Measurements from ENCODE around the gene BEX2. TPM values are rescaled to one million over a fixed set of nuclear protein-coding genes. Genes with fewer than 3 reads are reported as not detected.

The BEX2 gene
- total and polyA plus RNA-seq, 10 of the 15 experiments (the other 5 are each of a cell fraction or from before 2014, with no cell fraction given), result 0.33 to 2.8 (median 0.85) TPM

GRCh38 chrX:103347682-103348397, 37.0 kb upstream of the BEX2 start:
- ATAC-seq, result no peak
- no TSS peak for BruUV-seq (replicated peaks)
- ChIA-PET CTCF (no interaction called here), POLR2A (no interaction called here), RAD21 (ENCODE audit: unreplicated experiment) (no interaction called here), SMC1A (ENCODE audit: uncharacterized antibody, unreplicated experiment) (no interaction called here)
- no peaks in the 10 kb centered on the region for H3K36me3 ChIP-seq (ENCODE audit: control insufficient read depth in 2 of 2, insufficient read depth in 2 of 2, low read length in 1 of 2)
- no peak overlapping the region for H2AFZ ChIP-seq (ENCODE audit: control insufficient read depth, low read depth, low read length)
- H3K9ac ChIP-seq (ENCODE audit: control insufficient read depth, insufficient read depth, low read length), result no peak overlapping the region
- no peak overlapping the region for H3K4me2 ChIP-seq (ENCODE audit: control insufficient read depth, insufficient read depth)
- 48% methylated on average over 29 of the region's 29 CpGs for WGBS (ENCODE audit: insufficient coverage, insufficient replicate concordance, low lambda C conversion rate, missing lambda C conversion rate)
- no peaks in the 10 kb centered on the region; a peak in 1 of 4 replicates for H3K27me3 ChIP-seq (replicated peaks in 1 of 2; ENCODE audit: control insufficient read depth in 2 of 2, insufficient read depth in 2 of 2, low read length in 1 of 2)
- no peak for FAIRE-seq
- H3K4me3 ChIP-seq, result no peak overlapping the region
- DNase-seq (ENCODE audit: low read depth, low spot score), result no peak
- no peaks in the 10 kb centered on the region for H4K20me1 ChIP-seq (ENCODE audit: control insufficient read depth, insufficient read depth)
- intact Hi-C loops (cut with micrococcal nuclease; ENCODE audit: unreplicated experiment), result loop anchor here (10.0 kb wide), 1 partner anchor 467 kb away; no protein-coding TSS in a partner anchor
- H3K9me3 ChIP-seq (replicated peaks; ENCODE audit: control insufficient read depth, insufficient read depth, low read length), result no peaks in the 10 kb centered on the region
- in situ Hi-C loops (cut with MboI), result loop anchor here (10.0 kb wide), 1 partner anchor 117 kb away; no protein-coding TSS in a partner anchor
- no peaks in the 10 kb centered on the region for H3K4me1 ChIP-seq (ENCODE audit: control insufficient read depth, insufficient read depth, low read length)
- H3K27ac ChIP-seq (ENCODE audit: control insufficient read depth, insufficient read depth), result no peak overlapping the region
- TF ChIP-seq YBX1 (IDR thresholded peaks at IDR 0.05) (no peak), CHD2 (IDR thresholded peaks at IDR 0.05; ENCODE audit: borderline replicate concordance, low read depth, low read length) (no peak), HDGF (IDR thresholded peaks at IDR 0.05) (no peak), MLLT1 (IDR thresholded peaks at IDR 0.05) (no peak), ETV6 (conservative IDR thresholded peaks at IDR 0.05 in 1 of 2, IDR thresholded peaks at IDR 0.05 in 1 of 2; ENCODE audit: borderline replicate concordance in 1 of 2, low read depth in 1 of 2) (no peak), EGR1 (IDR thresholded peaks at IDR 0.05; ENCODE audit: borderline replicate concordance in 1 of 2, low read depth in 2 of 2, low read length in 2 of 2) (no peak), RBBP5 (conservative IDR thresholded peaks at IDR 0.05) (no peak), RCOR1 (conservative IDR thresholded peaks at IDR 0.05; ENCODE audit: low read depth, low read length) (no peak)
- no peaks in the 10 kb centered on the region for H3K79me2 ChIP-seq (ENCODE audit: control insufficient read depth, insufficient read depth, low read length)
